Endodermal cell (in vitro differentiated cells): ENCODE measurements around the gene NOM1. TPM values are rescaled to one million over a fixed set of nuclear protein-coding genes. Genes with fewer than 3 reads are reported as not detected.

Experiments
- DNase-seq: peaks from one replicate; pipeline ENCODE4 v3.0.0-alpha.2; 2017
- H3K27ac ChIP-seq: 2 replicates; pipeline ENCODE4 v1.5.1; 2013; ENCODE audit warnings: mild to moderate bottlenecking, low read depth, low read length, moderate library complexity
- H3K27me3 ChIP-seq: 2 replicates; pipeline ENCODE4 v1.6.1; 2013; ENCODE audit warnings: mild to moderate bottlenecking, low read length, moderate library complexity; ENCODE audit not compliant: insufficient read depth, control insufficient read depth, poor library complexity, severe bottlenecking
- H3K36me3 ChIP-seq: 2 replicates; pipeline ENCODE4 v1.7.0; 2013; ENCODE audit warnings: mild to moderate bottlenecking, low read length, moderate library complexity; ENCODE audit not compliant: control insufficient read depth, insufficient read depth
- H3K4me1 ChIP-seq: one replicate; pipeline ENCODE4 v1.7.0; 2013; ENCODE audit warnings: low read length; ENCODE audit not compliant: control insufficient read depth, insufficient read depth
- H3K4me3 ChIP-seq: 2 replicates; pipeline ENCODE4 v1.5.1; 2013; ENCODE audit warnings: mild to moderate bottlenecking, low read length, moderate library complexity
- H3K9ac ChIP-seq: 2 replicates; pipeline ENCODE4 v1.6.1; 2013; ENCODE audit warnings: mild to moderate bottlenecking, low read length, moderate library complexity; ENCODE audit not compliant: poor library complexity, severe bottlenecking; ENCODE audit errors: extremely low read depth
- H3K9me3 ChIP-seq: 2 replicates; pipeline ENCODE4 v1.6.1; 2013; ENCODE audit warnings: mild to moderate bottlenecking, low read length, moderate library complexity; ENCODE audit not compliant: control insufficient read depth
- H3K27ac Mint-ChIP-seq: 2 replicates; pipeline ENCODE4 v1.8.0; 2020; ENCODE audit warnings: mixed read lengths
- H3K27me3 Mint-ChIP-seq: 2 replicates; pipeline ENCODE4 v1.8.0; 2021; ENCODE audit warnings: mild to moderate bottlenecking, mixed read lengths; ENCODE audit not compliant: insufficient read depth
- H3K36me3 Mint-ChIP-seq: 2 replicates; pipeline ENCODE4 v1.8.0; 2020; ENCODE audit warnings: low read depth, mixed read lengths
- H3K4me1 Mint-ChIP-seq: 2 replicates; pipeline ENCODE4 v1.8.0; 2020; ENCODE audit warnings: mixed read lengths
- H3K4me3 Mint-ChIP-seq: 2 replicates; pipeline ENCODE4 v1.8.0; 2020; ENCODE audit warnings: mild to moderate bottlenecking, moderate library complexity, mixed read lengths
- H3K9me3 Mint-ChIP-seq: 2 replicates; pipeline ENCODE4 v1.8.0; 2020; ENCODE audit warnings: mild to moderate bottlenecking, mixed read lengths
- WGBS, 2 experiments: methylation state at CpG; one replicate each; pipeline versions ENCODE4 v1.1.5 to v1.1.7; 2013; ENCODE audit warnings: missing lambda C conversion rate in 2 of 2, mixed read lengths in 1 of 2; ENCODE audit not compliant: insufficient coverage in 1 of 2, insufficient read length in 1 of 2; 5-methylcytosine and 5-hydroxymethylcytosine counted together
- total RNA-seq, 2 donors: library from RNA; stranded (reverse); fragmentation: NEBNext Ultra II Directional in 1 of 2; extraction: Animal tissue kit (Norgen Biotek cat#: 25700) in 1 of 2; gene quantifications; 2 replicates in 1 of 2; 3 replicates in 1 of 2; pipeline ENCODE4 v1.2.1, GENCODE V29; 2021
- TF ChIP-seq, protein P1 (sequence below): fragments of 200-600 bp; sonication (generic); conservative IDR thresholded peaks from 2 replicates; pipeline ENCODE4 v1.5.0; 2021; ENCODE audit warnings: antibody characterized with exemption, mild to moderate bottlenecking

The NOM1 gene
- total RNA-seq, 2 donors from 2014 or later, result 22.8 to 27.0 TPM

DNA sequence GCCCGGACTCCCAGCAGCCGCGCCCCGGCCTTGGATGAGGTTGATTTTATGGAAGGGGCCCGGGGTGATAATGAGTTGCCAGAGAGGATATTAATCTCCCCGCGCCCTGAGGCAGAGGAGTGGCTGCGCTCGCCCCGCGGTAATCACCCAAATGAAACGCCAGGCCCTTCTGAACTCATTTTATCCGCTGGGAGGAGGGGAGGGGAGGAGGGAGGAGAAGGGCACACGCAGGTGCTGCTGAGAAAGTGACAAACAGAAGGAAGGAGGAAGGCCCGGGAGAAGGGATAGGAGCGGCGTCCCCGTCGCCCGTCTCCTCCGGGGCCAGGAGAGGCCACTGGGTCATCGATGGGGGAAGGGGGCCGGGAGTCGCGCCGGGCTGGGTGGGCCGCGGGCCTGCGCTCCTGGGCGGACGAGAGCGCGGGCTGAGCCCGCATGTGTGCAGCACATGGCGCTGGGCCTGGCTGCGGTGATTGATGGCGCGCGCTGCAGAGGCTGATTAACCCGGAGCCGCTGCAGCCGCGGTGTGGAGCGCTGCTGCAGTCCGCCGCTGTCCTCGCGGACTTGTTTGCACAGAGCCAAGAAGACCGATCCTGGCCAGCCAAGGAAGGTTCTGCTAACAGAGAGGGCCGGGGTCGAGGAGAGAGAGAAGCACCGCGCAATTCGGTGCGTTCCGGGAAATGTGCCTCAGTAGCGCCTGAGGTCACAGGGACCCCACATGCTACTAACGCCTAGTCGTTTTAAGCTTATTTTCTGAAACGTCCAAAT is 54.4 kb downstream of the NOM1 start:
- Mint-ChIP-seq H3K36me3 (peaks cover 6% of the 10 kb centered on the region), H3K27me3 (peaks cover 93% of the 10 kb centered on the region), H3K27ac (no peak overlapping the region), H3K9me3 (no peaks in the 10 kb centered on the region), H3K4me3 (peak overlapping the region; percentile 34), H3K4me1 (peaks cover 31% of the 10 kb centered on the region)
- no peaks in the 10 kb centered on the region for H3K9me3 ChIP-seq
- H3K4me1 ChIP-seq, result peaks cover 9% of the 10 kb centered on the region
- DNase-seq, result peak; percentile 88
- no peak overlapping the region for H3K27ac ChIP-seq
- WGBS, 2 experiments, result 4 to 6% methylated on average over 32 to 60 of the region's 60 CpGs
- no peak overlapping the region for H3K9ac ChIP-seq
- H3K4me3 ChIP-seq, result no peak overlapping the region
- peaks cover 99% of the 10 kb centered on the region for H3K27me3 ChIP-seq
- H3K36me3 ChIP-seq, result no peaks in the 10 kb centered on the region
- TF ChIP-seq, protein P1, sequence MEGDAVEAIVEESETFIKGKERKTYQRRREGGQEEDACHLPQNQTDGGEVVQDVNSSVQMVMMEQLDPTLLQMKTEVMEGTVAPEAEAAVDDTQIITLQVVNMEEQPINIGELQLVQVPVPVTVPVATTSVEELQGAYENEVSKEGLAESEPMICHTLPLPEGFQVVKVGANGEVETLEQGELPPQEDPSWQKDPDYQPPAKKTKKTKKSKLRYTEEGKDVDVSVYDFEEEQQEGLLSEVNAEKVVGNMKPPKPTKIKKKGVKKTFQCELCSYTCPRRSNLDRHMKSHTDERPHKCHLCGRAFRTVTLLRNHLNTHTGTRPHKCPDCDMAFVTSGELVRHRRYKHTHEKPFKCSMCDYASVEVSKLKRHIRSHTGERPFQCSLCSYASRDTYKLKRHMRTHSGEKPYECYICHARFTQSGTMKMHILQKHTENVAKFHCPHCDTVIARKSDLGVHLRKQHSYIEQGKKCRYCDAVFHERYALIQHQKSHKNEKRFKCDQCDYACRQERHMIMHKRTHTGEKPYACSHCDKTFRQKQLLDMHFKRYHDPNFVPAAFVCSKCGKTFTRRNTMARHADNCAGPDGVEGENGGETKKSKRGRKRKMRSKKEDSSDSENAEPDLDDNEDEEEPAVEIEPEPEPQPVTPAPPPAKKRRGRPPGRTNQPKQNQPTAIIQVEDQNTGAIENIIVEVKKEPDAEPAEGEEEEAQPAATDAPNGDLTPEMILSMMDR, result no peak

DNA sequence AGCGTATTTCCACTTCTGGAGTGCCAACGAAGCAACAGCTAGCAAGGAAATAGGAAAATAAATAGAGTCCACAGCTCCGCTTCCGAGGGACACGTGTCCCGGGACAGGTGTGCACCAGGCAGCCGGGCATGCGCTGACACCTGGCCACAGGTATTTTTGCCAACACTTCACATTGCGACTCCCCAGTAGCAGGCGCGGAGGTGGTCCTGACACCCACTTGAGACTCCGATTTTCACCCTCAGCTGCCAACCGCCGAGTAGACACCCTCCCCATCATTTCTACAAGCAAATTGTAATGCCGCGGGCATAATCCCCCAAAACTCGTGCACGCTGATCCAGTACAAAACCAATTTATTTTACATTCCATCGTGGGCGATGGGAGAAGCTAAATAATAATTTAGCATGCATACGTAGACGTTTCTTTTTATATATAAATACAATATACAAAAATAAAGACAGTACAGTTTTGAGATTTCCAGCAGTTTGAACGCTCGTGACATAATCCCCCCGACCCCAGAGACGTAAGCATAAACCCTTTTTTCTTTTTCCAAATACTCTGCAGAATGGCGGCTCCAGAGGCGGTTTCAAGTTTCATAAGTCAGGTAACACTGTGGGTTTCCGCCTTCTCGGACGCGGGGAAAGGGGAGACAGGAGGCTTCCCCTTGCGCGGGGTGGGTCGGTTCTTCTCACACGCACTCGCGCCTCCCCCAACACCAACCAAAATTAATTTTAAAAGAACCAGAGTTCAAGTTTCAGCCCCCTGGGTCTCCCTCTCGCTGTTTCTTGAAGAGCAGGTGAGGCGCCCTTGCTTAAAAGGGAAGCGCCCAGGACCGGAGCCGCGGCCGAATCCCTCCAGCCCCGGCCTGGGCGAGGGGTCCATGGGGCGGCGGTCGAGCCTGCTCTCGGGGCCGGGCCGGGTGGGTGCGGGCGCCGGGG is 55.3 kb downstream of the NOM1 start:
- H3K36me3 Mint-ChIP-seq, result peaks cover 6% of the 10 kb centered on the region
- H3K27ac ChIP-seq, result no peak overlapping the region

More for the DNA sequence above, 55.3 kb downstream of the NOM1 start:
- Histone ChIP-seq H3K9ac (no peak overlapping the region), H3K4me3 (no peak overlapping the region), H3K4me1 (peaks cover 9% of the 10 kb centered on the region), H3K9me3 (no peaks in the 10 kb centered on the region), H3K27me3 (peaks cover 98% of the 10 kb centered on the region), H3K36me3 (no peaks in the 10 kb centered on the region)
- peak; percentile 70 for DNase-seq
- H3K27ac Mint-ChIP-seq, result no peak overlapping the region
- TF ChIP-seq, protein P1, result no peak
- 23 to 24% methylated on average over 26 to 52 of the region's 56 CpGs for WGBS, 2 experiments
- H3K4me3 Mint-ChIP-seq, result peak overlapping the region; percentile 34
- H3K9me3 Mint-ChIP-seq, result no peaks in the 10 kb centered on the region
- H3K27me3 Mint-ChIP-seq, result peaks cover 93% of the 10 kb centered on the region
- peaks cover 28% of the 10 kb centered on the region for H3K4me1 Mint-ChIP-seq
